SU-DHL-6 (cell line): ENCODE measurements around the gene PPP2R1A.

ENCODE experiments used
- CTCF ChIP-seq: fragments of 200-600 bp; sonication (generic); IDR thresholded peaks from one replicate; pipeline ENCODE4 v1.5.1; 2017; ENCODE audit warnings: antibody characterized with exemption, mild to moderate bottlenecking, low read length, moderate library complexity; ENCODE audit not compliant: insufficient read depth, poor library complexity, severe bottlenecking
- EZH2phosphoT487 ChIP-seq: fragments of 200-600 bp; sonication (generic), shearing (Covaris generic); conservative IDR thresholded peaks from 2 replicates; pipeline ENCODE4 v1.6.1; 2018; ENCODE audit warnings: mild to moderate bottlenecking, antibody characterized with exemption, low read length, moderate library complexity, mixed read lengths

DNA sequence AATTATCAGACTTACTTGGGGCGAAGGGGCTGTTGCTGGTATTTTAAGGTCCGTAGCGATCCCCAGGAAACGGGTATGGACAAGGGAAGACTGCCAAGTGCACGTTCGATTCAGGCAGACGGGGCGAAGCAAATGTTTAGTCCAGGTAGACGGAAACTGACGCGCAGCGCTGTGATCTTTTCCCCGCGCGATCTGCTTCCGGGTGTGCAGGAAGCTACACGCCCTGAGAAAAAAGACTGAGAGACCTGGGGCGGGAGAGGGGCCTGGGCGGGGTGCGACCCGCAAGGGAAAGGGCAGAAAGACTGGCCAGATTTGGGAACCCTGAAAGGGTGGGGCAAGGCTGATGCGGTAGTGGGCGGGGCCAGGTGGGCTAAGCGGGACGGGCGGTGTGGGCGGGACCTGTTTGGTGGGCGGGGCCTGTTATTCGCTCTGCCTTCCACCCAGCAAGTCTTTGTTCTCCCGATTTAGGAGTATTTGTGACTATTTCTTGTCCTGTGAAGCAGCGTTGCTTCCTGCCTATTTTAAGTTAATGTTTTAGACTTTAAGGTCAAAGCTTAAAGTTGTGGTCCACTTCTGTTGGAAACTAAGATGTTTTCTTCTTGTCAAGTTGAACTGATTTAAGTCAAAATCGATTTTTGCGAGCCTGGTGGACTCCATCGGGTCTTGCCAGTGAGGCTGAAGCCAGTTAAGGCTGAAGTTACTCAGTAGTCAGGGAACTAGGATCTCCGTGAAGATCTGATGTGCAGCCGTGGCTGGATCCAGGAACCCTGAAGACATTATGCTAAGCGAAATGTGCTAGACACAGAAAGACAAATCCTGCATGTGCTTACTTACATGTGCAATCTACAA lies 18.3 kb upstream of the PPP2R1A start, which contains the start of gene ZNF836:
- TF ChIP-seq CTCF = no peak
- TF ChIP-seq EZH2phosphoT487 = no peak
